OCI-LY1 (cell line): ENCODE results near the gene TESK2.
"Not testable (repeated sequence)": the region's sequence is repeated elsewhere in the genome, so short reads cannot be mapped to it uniquely, and the experiment has no call there.

Experiments used
- H2AFZ ChIP-seq: fragments of 200-600 bp; sonication (generic), shearing (Covaris generic); 2 replicates; pipeline ENCODE4 v1.6.0; 2014; ENCODE audit warnings: antibody characterized with exemption, mild to moderate bottlenecking, low read length
- H3F3A ChIP-seq: fragments of 200-600 bp; sonication (generic), shearing (Covaris generic); 2 replicates; pipeline ENCODE4 v1.6.0; 2014; ENCODE audit warnings: mild to moderate bottlenecking, antibody characterized with exemption, low read length, moderate library complexity; ENCODE audit not compliant: insufficient read depth
- H3K27ac ChIP-seq: fragments of 200-600 bp; sonication (generic); 2 replicates; pipeline ENCODE4 v1.5.1; 2014; ENCODE audit warnings: low read length, mixed run types, mild to moderate bottlenecking, low read depth; ENCODE audit not compliant: poor library complexity, severe bottlenecking
- H3K27me3 ChIP-seq: fragments of 200-600 bp; sonication (generic); 2 replicates; pipeline ENCODE4 v1.6.0; 2014; ENCODE audit warnings: antibody characterized with exemption, mild to moderate bottlenecking, low read length, moderate library complexity; ENCODE audit not compliant: insufficient read depth
- H3K36me3 ChIP-seq: fragments of 200-600 bp; sonication (generic); 2 replicates; pipeline ENCODE4 v1.6.1; 2014; ENCODE audit warnings: mild to moderate bottlenecking, antibody characterized with exemption, low read length, moderate library complexity, mixed read lengths; ENCODE audit not compliant: insufficient read depth
- H3K4me1 ChIP-seq: fragments of 200-600 bp; sonication (generic); 2 replicates; pipeline ENCODE4 v1.5.1; 2014; ENCODE audit warnings: mild to moderate bottlenecking, low read length, moderate library complexity; ENCODE audit not compliant: insufficient read depth, severe bottlenecking
- H3K4me2 ChIP-seq: fragments of 200-600 bp; sonication (generic), shearing (Covaris generic); 2 replicates; pipeline ENCODE4 v1.6.1; 2014; ENCODE audit warnings: low read length
- H3K4me3 ChIP-seq: fragments of 200-600 bp; sonication (generic); 2 replicates; pipeline ENCODE4 v1.5.1; 2014; ENCODE audit warnings: low read length, low read depth, mild to moderate bottlenecking, mixed read lengths; ENCODE audit not compliant: poor library complexity, severe bottlenecking
- H3K79me2 ChIP-seq: fragments of 200-600 bp; shearing (Covaris generic); 2 replicates; pipeline ENCODE4 v1.6.1; 2016; ENCODE audit warnings: mixed run types, low read length, mixed read lengths; ENCODE audit not compliant: insufficient read depth
- H3K9ac ChIP-seq: fragments of 200-600 bp; sonication (generic), shearing (Covaris generic); 2 replicates; pipeline ENCODE4 v1.6.1; 2014; ENCODE audit warnings: mild to moderate bottlenecking, low read length, mixed read lengths
- H3K9me2 ChIP-seq: fragments of 200-600 bp; sonication (generic), shearing (Covaris generic); 2 replicates; pipeline ENCODE4 v1.6.1; 2014; ENCODE audit warnings: low read depth, mild to moderate bottlenecking, low read length, mixed read lengths
- H3K9me3 ChIP-seq: fragments of 200-600 bp; shearing (Covaris generic); 2 replicates; pipeline ENCODE4 v1.6.1; 2014; ENCODE audit warnings: low read length, mixed read lengths
- H4K20me1 ChIP-seq: fragments of 200-600 bp; sonication (generic), shearing (Covaris generic); 2 replicates; pipeline ENCODE4 v1.6.0; 2016; ENCODE audit warnings: mild to moderate bottlenecking, low read length; ENCODE audit not compliant: insufficient read depth
- EZH2 ChIP-seq: fragments of 200-600 bp; sonication (generic), shearing (Covaris generic); IDR thresholded peaks from 2 replicates; pipeline ENCODE4 v1.8.0; 2017; ENCODE audit warnings: borderline replicate concordance, mixed run types, mild to moderate bottlenecking, antibody characterized with exemption, low read length, moderate library complexity, mixed read lengths
- TF ChIP-seq, protein P1 (sequence below): fragments of 200-600 bp; sonication (generic), shearing (Covaris generic); IDR thresholded peaks from 2 replicates; pipeline ENCODE4 v1.5.1; 2017; ENCODE audit warnings: mild to moderate bottlenecking, antibody characterized with exemption, low read length, moderate library complexity, mixed read lengths

TESK2 gene

DNA sequence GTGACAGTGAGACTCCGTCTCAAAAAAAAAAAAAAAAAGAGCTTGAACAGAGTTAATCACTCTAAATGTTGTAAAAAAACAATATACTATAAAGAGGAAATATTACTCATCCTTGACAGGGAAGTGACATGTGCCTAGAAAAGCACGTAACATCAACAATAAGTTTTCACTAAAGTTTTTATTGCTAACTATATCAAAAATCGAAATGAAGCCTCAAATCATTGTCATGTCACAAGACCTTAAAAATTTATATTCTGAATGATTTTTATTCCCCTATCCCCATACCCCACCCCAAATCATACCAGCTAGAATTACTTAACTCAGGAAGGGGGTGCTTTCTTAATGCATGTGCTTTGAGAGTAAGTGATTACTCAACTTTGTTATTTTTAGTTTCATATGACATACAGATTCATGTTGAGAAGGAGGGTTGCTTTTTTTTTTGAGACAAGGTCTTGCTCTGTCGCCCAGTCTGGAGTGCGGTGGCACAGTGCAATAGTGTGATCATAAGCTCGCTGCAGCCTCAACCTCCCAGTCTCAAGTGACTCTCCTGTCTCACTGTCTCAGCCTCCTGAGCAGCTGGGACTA, 97.2 kb downstream of the TESK2 start:
- Histone ChIP-seq H3K4me3 (no peak overlapping the region), H3K9ac (no peak overlapping the region), H3K9me2 (no peaks in the 10 kb centered on the region), H2AFZ (no peak overlapping the region), H3K27me3 (no peaks in the 10 kb centered on the region), H3K36me3 (no peaks in the 10 kb centered on the region), H3K4me1 (peaks cover 19% of the 10 kb centered on the region), H3K4me2 (peak overlapping the region; percentile 7; the same call in 1 of the 2 replicates), H3K9me3 (no peaks in the 10 kb centered on the region), H4K20me1 (no peaks in the 10 kb centered on the region), H3K79me2 (no peaks in the 10 kb centered on the region), H3F3A (no peaks in the 10 kb centered on the region), H3K27ac (peak overlapping the region; percentile 66)
- TF ChIP-seq, protein P1, sequence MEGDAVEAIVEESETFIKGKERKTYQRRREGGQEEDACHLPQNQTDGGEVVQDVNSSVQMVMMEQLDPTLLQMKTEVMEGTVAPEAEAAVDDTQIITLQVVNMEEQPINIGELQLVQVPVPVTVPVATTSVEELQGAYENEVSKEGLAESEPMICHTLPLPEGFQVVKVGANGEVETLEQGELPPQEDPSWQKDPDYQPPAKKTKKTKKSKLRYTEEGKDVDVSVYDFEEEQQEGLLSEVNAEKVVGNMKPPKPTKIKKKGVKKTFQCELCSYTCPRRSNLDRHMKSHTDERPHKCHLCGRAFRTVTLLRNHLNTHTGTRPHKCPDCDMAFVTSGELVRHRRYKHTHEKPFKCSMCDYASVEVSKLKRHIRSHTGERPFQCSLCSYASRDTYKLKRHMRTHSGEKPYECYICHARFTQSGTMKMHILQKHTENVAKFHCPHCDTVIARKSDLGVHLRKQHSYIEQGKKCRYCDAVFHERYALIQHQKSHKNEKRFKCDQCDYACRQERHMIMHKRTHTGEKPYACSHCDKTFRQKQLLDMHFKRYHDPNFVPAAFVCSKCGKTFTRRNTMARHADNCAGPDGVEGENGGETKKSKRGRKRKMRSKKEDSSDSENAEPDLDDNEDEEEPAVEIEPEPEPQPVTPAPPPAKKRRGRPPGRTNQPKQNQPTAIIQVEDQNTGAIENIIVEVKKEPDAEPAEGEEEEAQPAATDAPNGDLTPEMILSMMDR = no peak
- TF ChIP-seq EZH2 = no peak

DNA sequence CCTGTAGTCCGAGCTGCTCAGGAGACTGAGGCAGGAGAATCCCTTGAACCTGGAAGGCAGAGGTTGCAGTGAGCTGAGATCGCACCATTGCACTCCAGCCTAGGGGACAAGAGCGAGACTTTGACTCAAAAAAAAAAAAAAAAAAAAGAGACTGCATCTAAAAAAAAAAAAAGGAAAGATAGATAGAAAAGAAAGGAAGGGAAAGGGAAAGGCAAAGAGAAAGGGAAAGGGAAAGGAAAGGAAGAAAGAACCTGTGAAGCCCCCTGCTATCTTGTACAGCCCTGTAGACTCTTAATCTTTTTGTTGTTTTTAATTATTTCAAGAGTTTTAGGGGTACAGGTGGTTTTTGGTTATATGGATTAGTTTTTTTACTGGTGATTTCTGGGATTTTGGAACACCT, 104.7 kb downstream of the TESK2 start:
- Histone ChIP-seq H3K4me2 (no peak overlapping the region), H3F3A (no peaks in the 10 kb centered on the region), H3K4me1 (no peaks in the 10 kb centered on the region), H2AFZ (no peak overlapping the region), H3K27me3 (no peaks in the 10 kb centered on the region), H3K79me2 (no peaks in the 10 kb centered on the region), H4K20me1 (no peaks in the 10 kb centered on the region), H3K9me3 (no peaks in the 10 kb centered on the region), H3K4me3 (no peak overlapping the region), H3K36me3 (no peaks in the 10 kb centered on the region), H3K9me2 (no peaks in the 10 kb centered on the region), H3K9ac (no peak overlapping the region), H3K27ac (no peak overlapping the region)
- TF ChIP-seq, protein P1 = no peak
- TF ChIP-seq EZH2 = no peak

DNA sequence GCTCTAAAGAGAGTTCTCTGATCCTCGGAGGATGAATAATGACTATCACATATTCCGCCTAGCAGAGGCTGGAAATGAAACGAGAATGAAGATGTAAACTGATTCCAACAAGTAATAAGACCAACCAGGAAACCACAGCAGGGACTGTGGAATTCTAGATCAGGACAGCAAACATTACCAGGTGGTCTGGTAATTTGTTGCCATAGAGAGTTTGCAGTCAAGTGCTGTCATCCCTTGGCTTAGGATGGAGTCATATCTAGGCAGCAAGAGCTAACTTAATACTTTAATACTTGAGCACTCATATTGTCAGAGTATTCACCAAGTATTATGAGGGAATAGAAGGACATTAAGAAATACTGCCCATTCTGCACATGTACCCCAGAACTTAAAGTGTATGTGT, 105.7 kb downstream of the TESK2 start:
- H3K79me2 ChIP-seq = no peaks in the 10 kb centered on the region
- no peak overlapping the region for H3K4me2 ChIP-seq
- no peak for TF ChIP-seq EZH2
- TF ChIP-seq, protein P1 = no peak
- H3F3A ChIP-seq = no peaks in the 10 kb centered on the region
- H3K9me2 ChIP-seq = no peaks in the 10 kb centered on the region
- no peaks in the 10 kb centered on the region for H4K20me1 ChIP-seq
- no peak overlapping the region for H2AFZ ChIP-seq
- H3K4me3 ChIP-seq = no peak overlapping the region
- no peak overlapping the region for H3K27ac ChIP-seq
- no peaks in the 10 kb centered on the region for H3K4me1 ChIP-seq
- H3K9ac ChIP-seq = no peak overlapping the region
- H3K9me3 ChIP-seq = no peaks in the 10 kb centered on the region
- H3K36me3 ChIP-seq = no peaks in the 10 kb centered on the region
- no peaks in the 10 kb centered on the region for H3K27me3 ChIP-seq

DNA sequence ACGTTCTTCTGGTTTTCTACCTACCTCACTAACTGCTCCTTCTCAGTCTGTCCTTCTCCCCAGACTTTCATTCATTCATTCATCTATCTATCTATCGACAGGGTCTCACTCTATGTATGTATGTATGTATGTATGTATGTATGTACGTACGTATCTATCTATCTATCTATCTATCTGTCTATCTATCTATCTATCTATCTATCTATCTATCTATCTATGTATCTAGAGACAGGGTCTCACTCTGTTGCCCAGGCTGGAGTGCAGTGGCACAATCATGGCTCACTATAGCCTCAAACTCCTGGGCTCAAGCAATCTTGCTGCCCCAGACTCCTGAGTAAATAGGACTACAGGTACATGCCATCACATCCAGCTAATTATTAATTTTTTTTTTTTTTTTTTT, 106.8 kb downstream of the TESK2 start:
- not testable (repeated sequence) for H4K20me1 ChIP-seq, H3K4me2 ChIP-seq, H3K27ac ChIP-seq, H3K36me3 ChIP-seq, H2AFZ ChIP-seq, H3F3A ChIP-seq, H3K27me3 ChIP-seq, H3K9me3 ChIP-seq, H3K4me3 ChIP-seq, H3K9ac ChIP-seq, H3K79me2 ChIP-seq, H3K9me2 ChIP-seq, H3K4me1 ChIP-seq
